Transverse colon (tissue), 3 donors: ENCODE measurements around the gene OR51I2.

Source experiments
- CTCF ChIP-seq, 5 experiments: fragments of 200-600 bp in 3 of 5; fragments of 450-650 bp in 2 of 5; sonication (generic) in 3 of 5; IDR thresholded peaks; 1 replicate in 2 of 5; 2 replicates in 3 of 5; pipeline ENCODE4 v1.5.1; 2016 to 2017; ENCODE audit warnings: antibody characterized with exemption in 5 of 5, inconsistent platforms in 3 of 5, mild to moderate bottlenecking in 2 of 5, moderate library complexity in 1 of 5
- POLR2A ChIP-seq: fragments of 450-650 bp; IDR thresholded peaks from one replicate; pipeline ENCODE4 v1.6.1; 2016; ENCODE audit warnings: antibody characterized with exemption, mild to moderate bottlenecking, moderate library complexity

- TF ChIP-seq POLR2A (no peak), CTCF (IDR thresholded peaks at IDR 0.05) (no peak)
Observed at GRCh38 chr11:5449432-5449831, 309 bp downstream of the OR51I2 start.
